Measurements from ENCODE around the gene PTGER1. TPM values are rescaled to one million over a fixed set of nuclear protein-coding genes. Genes with fewer than 3 reads are reported as not detected.

PTGER1 gene
- total RNA-seq, 1 donor from 2014 or later: 0.91 TPM

DNA sequence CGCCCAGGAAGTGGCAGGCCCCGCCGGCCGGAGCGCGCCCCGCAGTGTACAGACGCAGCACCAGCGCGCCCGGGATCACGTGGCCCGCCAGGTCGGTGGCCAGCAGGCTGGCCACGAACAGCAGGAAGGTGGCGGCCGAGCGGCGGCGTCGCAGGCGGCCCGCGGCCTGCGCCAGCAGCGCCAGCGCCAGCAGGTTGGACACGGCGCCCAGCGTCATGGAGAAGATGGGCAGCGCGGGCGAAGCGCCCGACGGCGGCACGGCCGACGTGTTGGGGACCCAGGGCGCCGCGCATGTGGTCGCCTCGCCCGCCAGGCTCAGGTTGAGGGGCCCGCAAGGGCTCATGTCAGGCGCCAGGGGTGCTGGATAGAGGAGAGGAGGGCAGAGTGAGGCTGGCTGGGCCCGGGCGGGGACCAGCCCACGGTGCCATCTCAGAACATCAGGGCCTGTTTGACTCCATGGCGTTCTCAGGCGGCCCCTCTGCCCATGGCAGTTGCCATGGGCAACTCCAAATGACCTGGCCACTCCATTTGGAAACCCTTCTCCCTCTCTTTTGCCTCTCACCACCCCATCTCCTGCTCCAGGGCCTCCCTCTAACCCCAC is 1.1 kb downstream of the PTGER1 start:
- Histone ChIP-seq H4K20me1 (ENCODE audit: insufficient read depth, low read length) (peaks cover 38% of the 10 kb centered on the region), H3K4me1 (ENCODE audit: insufficient read depth, low read length) (peaks cover 12% of the 10 kb centered on the region), H3K27me3 (ENCODE audit: insufficient read depth, low read length) (peaks cover 11% of the 10 kb centered on the region), H3K79me2 (ENCODE audit: insufficient read depth, low read length) (no peaks in the 10 kb centered on the region), H3K9ac (ENCODE audit: low read length) (no peak overlapping the region), H3K4me2 (ENCODE audit: low read length) (peak overlapping the region; percentile 60), H2AFZ (ENCODE audit: low read depth, low read length) (no peak overlapping the region), H3K36me3 (ENCODE audit: insufficient read depth, low read length) (peaks cover 5% of the 10 kb centered on the region), H3K4me3 (ENCODE audit: insufficient read depth, low read depth, low read length) (no peak overlapping the region), H3K27ac (ENCODE audit: low read depth, low read length) (no peak overlapping the region), H3K9me3 (ENCODE audit: insufficient read depth, low read depth, low read length) (no peaks in the 10 kb centered on the region)
- Mint-ChIP-seq H3K36me3 (ENCODE audit: low read depth, unreplicated experiment) (peaks cover 2% of the 10 kb centered on the region), H3K4me3 (ENCODE audit: unreplicated experiment) (no peak overlapping the region), H3K9me3 (ENCODE audit: unreplicated experiment) (no peaks in the 10 kb centered on the region), H3K27ac (ENCODE audit: unreplicated experiment) (peak overlapping the region; percentile 18), H3K27me3 (ENCODE audit: low read depth, unreplicated experiment) (no peaks in the 10 kb centered on the region), H3K4me1 (ENCODE audit: low read depth, unreplicated experiment) (peaks cover 10% of the 10 kb centered on the region)
- no peak for FAIRE-seq
- no peak for DNase-seq (ENCODE audit: low read depth)
- no peak for TF ChIP-seq EZH2 (IDR thresholded peaks at IDR 0.05; ENCODE audit: insufficient read depth, low read length)
- TF ChIP-seq, protein P1, sequence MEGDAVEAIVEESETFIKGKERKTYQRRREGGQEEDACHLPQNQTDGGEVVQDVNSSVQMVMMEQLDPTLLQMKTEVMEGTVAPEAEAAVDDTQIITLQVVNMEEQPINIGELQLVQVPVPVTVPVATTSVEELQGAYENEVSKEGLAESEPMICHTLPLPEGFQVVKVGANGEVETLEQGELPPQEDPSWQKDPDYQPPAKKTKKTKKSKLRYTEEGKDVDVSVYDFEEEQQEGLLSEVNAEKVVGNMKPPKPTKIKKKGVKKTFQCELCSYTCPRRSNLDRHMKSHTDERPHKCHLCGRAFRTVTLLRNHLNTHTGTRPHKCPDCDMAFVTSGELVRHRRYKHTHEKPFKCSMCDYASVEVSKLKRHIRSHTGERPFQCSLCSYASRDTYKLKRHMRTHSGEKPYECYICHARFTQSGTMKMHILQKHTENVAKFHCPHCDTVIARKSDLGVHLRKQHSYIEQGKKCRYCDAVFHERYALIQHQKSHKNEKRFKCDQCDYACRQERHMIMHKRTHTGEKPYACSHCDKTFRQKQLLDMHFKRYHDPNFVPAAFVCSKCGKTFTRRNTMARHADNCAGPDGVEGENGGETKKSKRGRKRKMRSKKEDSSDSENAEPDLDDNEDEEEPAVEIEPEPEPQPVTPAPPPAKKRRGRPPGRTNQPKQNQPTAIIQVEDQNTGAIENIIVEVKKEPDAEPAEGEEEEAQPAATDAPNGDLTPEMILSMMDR (IDR thresholded peaks at IDR 0.05; ENCODE audit: insufficient read depth, low read depth, low read length): no peak

DNA sequence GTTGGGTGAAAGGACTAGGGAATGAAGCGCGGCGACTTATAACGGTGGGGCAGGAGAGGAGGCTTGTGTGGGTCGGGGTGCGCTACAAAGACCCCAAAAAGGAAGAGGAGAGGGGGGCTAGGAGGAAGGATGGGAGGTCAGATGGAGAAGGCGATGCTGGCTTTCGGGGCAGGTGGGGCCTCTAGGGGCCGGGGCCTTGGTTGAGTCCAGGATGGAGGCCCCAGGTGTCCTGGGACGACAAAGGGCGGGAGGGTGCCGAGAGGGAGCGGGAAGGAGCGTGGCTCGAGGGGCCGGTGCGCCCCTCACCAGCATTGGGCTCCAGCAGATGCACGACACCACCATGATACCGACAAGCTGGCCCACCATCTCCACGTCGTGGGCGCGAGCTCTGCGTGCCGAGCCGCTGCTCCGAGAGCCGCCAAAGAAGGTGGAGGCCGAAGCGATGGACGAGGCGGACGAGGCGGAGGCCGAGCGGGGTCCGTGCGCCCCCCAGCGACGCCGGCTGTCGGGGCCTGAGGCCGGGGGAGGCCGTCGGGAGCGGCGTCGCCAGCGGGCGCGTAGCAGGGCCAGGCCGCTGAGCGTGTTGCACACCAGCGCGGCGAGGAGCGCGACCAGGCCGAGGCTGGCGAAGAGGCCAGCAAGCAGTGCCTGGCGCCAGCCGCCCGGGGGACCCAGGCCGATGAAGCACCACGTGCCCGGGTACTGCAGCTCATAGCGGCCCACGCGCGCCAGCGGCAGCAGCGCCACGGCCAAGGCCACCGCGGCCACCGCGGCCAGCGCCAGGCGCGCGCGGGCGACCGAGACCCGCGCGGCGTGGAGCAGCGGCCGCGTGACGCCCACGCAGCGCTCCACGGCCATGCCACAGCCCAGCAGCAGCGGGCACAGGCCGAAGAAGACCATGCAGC is 1.8 kb downstream of the PTGER1 start:
- Histone ChIP-seq H3K79me2 (ENCODE audit: insufficient read depth, low read length) (no peaks in the 10 kb centered on the region), H3K27me3 (ENCODE audit: insufficient read depth, low read length) (peaks cover 11% of the 10 kb centered on the region), H3K4me2 (ENCODE audit: low read length) (peak overlapping the region; percentile 60), H3K27ac (ENCODE audit: low read depth, low read length) (no peak overlapping the region), H2AFZ (ENCODE audit: low read depth, low read length) (no peak overlapping the region), H3K4me3 (ENCODE audit: insufficient read depth, low read depth, low read length) (no peak overlapping the region), H3K9ac (ENCODE audit: low read length) (no peak overlapping the region), H4K20me1 (ENCODE audit: insufficient read depth, low read length) (peaks cover 38% of the 10 kb centered on the region), H3K4me1 (ENCODE audit: insufficient read depth, low read length) (peaks cover 12% of the 10 kb centered on the region), H3K9me3 (ENCODE audit: insufficient read depth, low read depth, low read length) (no peaks in the 10 kb centered on the region), H3K36me3 (ENCODE audit: insufficient read depth, low read length) (no peaks in the 10 kb centered on the region)
- Mint-ChIP-seq H3K27me3 (ENCODE audit: low read depth, unreplicated experiment) (no peaks in the 10 kb centered on the region), H3K9me3 (ENCODE audit: unreplicated experiment) (no peaks in the 10 kb centered on the region), H3K36me3 (ENCODE audit: low read depth, unreplicated experiment) (peaks cover 2% of the 10 kb centered on the region), H3K27ac (ENCODE audit: unreplicated experiment) (no peak overlapping the region), H3K4me3 (ENCODE audit: unreplicated experiment) (no peak overlapping the region), H3K4me1 (ENCODE audit: low read depth, unreplicated experiment) (peaks cover 10% of the 10 kb centered on the region)
- DNase-seq (ENCODE audit: low read depth): no peak
- TF ChIP-seq, protein P1 (IDR thresholded peaks at IDR 0.05; ENCODE audit: insufficient read depth, low read depth, low read length): no peak
- TF ChIP-seq EZH2 (IDR thresholded peaks at IDR 0.05; ENCODE audit: insufficient read depth, low read length): no peak
- no peak for FAIRE-seq
